ENCODE data around the gene ZNF366. TPM values are rescaled to one million over a fixed set of nuclear protein-coding genes. Genes with fewer than 3 reads are reported as not detected.
A peak's percentile ranks its signal among the peaks of the same experiment; 100 is the strongest.

Gene ZNF366
- total and polyA plus RNA-seq, 8 donors, result 0.26 to 1.0 (median 0.52) TPM

- FAIRE-seq, result no peak
- no peaks in the 10 kb centered on the region for H3K36me3 ChIP-seq
- TF ChIP-seq, protein P1, sequence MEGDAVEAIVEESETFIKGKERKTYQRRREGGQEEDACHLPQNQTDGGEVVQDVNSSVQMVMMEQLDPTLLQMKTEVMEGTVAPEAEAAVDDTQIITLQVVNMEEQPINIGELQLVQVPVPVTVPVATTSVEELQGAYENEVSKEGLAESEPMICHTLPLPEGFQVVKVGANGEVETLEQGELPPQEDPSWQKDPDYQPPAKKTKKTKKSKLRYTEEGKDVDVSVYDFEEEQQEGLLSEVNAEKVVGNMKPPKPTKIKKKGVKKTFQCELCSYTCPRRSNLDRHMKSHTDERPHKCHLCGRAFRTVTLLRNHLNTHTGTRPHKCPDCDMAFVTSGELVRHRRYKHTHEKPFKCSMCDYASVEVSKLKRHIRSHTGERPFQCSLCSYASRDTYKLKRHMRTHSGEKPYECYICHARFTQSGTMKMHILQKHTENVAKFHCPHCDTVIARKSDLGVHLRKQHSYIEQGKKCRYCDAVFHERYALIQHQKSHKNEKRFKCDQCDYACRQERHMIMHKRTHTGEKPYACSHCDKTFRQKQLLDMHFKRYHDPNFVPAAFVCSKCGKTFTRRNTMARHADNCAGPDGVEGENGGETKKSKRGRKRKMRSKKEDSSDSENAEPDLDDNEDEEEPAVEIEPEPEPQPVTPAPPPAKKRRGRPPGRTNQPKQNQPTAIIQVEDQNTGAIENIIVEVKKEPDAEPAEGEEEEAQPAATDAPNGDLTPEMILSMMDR (IDR thresholded peaks at IDR 0.05), result no peak
- DNase-seq, result no peak
- ATAC-seq, result no peak
- H3K27me3 ChIP-seq, result no peaks in the 10 kb centered on the region
- H3K27ac ChIP-seq, result no peak overlapping the region
- no peaks in the 10 kb centered on the region for H3K4me1 ChIP-seq
- no peak overlapping the region for H3K4me3 ChIP-seq
- intact Hi-C loops (cut with DNase I), result no loop called here
- no peaks in the 10 kb centered on the region for H3K9me3 ChIP-seq
Measured at GRCh38 chr5:72474516-72474915, 32.7 kb downstream of the ZNF366 start.

- intact Hi-C loops (cut with DNase I), result no loop called here
- DNase-seq, result no peak
- no peak for FAIRE-seq
- Histone ChIP-seq H3K27ac (no peak overlapping the region), H3K36me3 (no peaks in the 10 kb centered on the region), H3K9me3 (no peaks in the 10 kb centered on the region), H3K4me1 (no peaks in the 10 kb centered on the region), H3K27me3 (no peaks in the 10 kb centered on the region), H3K4me3 (no peak overlapping the region)
- TF ChIP-seq, protein P1 (IDR thresholded peaks at IDR 0.05), result no peak
- WGBS, 2 donors, result 74 to 94% methylated on average over 1 of the region's 1 CpG
- ATAC-seq, result no peak
Measured at GRCh38 chr5:72474046-72474500, 33.1 kb downstream of the ZNF366 start.

DNA sequence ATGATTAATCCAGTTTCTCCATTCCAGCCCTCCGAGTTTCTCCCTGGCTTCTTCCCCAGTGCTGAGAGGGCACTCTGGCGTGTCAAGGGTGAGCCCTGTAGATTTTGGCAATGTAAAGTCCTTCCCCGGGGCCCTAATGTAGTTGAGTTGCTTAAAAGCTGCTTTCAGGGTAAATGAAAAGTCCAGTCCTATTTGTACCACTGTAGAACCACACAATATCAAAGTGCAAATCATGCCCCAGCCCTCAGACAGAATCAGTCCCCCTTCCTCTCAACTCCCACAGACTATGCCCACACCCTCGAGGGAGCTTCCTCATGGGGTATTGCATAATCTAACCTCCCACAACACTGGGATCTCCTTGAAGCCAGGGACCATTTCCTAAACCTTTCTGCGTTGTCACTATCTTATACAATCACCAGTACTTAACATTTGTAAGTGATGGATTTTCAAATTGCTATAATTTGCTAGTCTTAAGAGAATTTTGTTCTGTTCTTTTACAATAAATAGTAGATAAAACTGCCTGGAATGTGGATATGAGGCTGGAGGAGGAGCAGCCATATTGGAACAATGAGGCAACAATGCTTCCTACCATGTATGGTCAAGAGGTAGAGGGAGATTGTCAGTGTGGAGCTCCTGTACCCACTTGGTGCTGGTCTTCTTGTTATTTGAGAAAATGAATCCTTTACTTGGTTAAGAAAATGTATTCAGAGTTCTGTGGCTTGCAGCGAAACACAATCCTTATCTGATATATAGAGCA is 34.4 kb downstream of the ZNF366 start:
- DNase-seq (no peak), ATAC-seq (peak in 2 of 4 donors; percentile 58 to 59), FAIRE-seq (no peak)
- intact Hi-C loops (cut with DNase I), result no loop called here
- no peak overlapping the region for H3K4me3 ChIP-seq
- no peaks in the 10 kb centered on the region for H3K9me3 ChIP-seq
- H3K27me3 ChIP-seq, result no peaks in the 10 kb centered on the region
- no peaks in the 10 kb centered on the region for H3K4me1 ChIP-seq
- no peaks in the 10 kb centered on the region for H3K36me3 ChIP-seq
- TF ChIP-seq, protein P1 (IDR thresholded peaks at IDR 0.05), result no peak
- H3K27ac ChIP-seq, result no peak overlapping the region
- 78 to 79% methylated on average over 6 of the region's 6 CpGs for WGBS, 2 donors

DNA sequence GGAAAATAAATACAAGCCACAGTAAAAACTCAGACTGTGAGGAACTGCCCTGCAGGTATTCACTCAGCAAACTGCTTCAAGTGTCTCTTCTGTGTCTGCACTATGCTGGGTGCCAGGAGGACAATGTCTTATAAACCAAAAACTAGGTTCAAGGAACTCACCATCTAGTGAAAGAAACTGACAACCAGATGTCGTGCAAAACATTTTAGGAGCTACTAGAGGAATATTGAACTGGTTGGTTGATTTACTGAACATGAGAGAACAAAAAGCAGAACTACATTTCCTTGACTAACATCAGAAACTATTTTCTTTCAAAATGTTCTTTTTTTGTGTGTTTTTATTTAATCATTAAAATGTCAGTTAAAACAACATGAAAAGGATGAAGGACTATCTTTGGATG is 35.2 kb downstream of the ZNF366 start:
- Histone ChIP-seq H3K4me3 (no peak overlapping the region), H3K27ac (no peak overlapping the region), H3K27me3 (no peaks in the 10 kb centered on the region), H3K9me3 (no peaks in the 10 kb centered on the region), H3K4me1 (no peaks in the 10 kb centered on the region), H3K36me3 (no peaks in the 10 kb centered on the region)
- ATAC-seq, result no peak
- FAIRE-seq, result no peak
- TF ChIP-seq, protein P1 (IDR thresholded peaks at IDR 0.05), result no peak
- DNase-seq, result no peak
- WGBS, 2 donors, result 91 to 95% methylated on average over 1 of the region's 1 CpG
- intact Hi-C loops (cut with DNase I), result no loop called here

GRCh38 chr5:72470826-72471225 is 36.4 kb downstream of the ZNF366 start:
- no peaks in the 10 kb centered on the region for H3K4me1 ChIP-seq
- ATAC-seq (no peak), FAIRE-seq (no peak), DNase-seq (no peak)
- TF ChIP-seq, protein P1 (IDR thresholded peaks at IDR 0.05), result no peak
- intact Hi-C loops (cut with DNase I), result no loop called here
- no peak overlapping the region for H3K27ac ChIP-seq
- H3K4me3 ChIP-seq, result no peak overlapping the region
- no peaks in the 10 kb centered on the region for H3K27me3 ChIP-seq
- no peaks in the 10 kb centered on the region for H3K36me3 ChIP-seq
- no peaks in the 10 kb centered on the region for H3K9me3 ChIP-seq
- 93 to 97% methylated on average over 2 of the region's 2 CpGs for WGBS, 2 donors

Data from pancreas (tissue), 10 donors.